Myocyte (in vitro differentiated cells): ENCODE measurements around the gene TBC1D1. TPM values are rescaled to one million over a fixed set of nuclear protein-coding genes. Genes with fewer than 3 reads are reported as not detected.
"Not testable (repeated sequence)": the region's sequence is repeated elsewhere in the genome, so short reads cannot be mapped to it uniquely, and the experiment has no call there.

Source experiments
- DNase-seq: peaks from one replicate; pipeline ENCODE4 v3.0.0-alpha.2; 2012; ENCODE audit warnings: low read depth
- total RNA-seq: library from RNA; depleted of rRNA; stranded (reverse); fragments of >200 nt; gene quantifications from 2 replicates; pipeline ENCODE4 v1.2.3, GENCODE V29; 2014

Gene TBC1D1
- total RNA-seq, 1 donor from 2014 or later: 194 TPM

DNA sequence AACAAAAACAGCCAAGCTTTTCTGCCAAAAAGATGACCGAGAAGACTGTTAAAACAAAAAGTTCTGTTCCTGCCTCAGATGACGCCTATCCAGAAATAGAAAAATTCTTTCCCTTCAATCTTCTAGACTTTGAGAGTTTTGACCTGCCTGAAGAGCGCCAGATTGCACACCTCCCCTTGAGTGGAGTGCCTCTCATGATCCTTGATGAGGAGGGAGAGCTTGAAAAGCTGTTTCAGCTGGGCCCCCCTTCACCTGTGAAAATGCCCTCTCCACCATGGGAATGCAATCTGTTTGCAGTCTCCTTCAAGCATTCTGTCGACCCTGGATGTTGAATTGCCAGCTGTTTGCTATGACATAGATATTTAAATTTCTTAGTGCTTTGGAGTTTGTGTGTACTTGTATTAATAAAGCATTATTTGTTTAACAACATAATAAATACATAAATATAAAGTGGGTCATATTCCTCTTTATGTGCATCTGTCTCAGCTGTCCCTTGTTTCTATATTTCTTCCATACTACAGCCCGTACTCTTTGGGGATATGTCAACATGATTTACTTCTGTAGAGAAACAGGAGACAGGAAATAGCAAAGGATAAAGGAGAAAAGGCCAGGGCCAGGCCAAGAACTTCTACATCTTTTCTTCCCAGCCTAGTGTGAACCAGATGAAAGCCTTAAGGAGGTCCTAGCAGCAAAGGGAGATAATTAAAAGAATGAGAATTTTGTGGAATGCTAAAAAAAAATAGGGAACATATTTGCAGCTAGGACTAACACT, 70.0 kb downstream of the TBC1D1 start:
- no peak for DNase-seq

DNA sequence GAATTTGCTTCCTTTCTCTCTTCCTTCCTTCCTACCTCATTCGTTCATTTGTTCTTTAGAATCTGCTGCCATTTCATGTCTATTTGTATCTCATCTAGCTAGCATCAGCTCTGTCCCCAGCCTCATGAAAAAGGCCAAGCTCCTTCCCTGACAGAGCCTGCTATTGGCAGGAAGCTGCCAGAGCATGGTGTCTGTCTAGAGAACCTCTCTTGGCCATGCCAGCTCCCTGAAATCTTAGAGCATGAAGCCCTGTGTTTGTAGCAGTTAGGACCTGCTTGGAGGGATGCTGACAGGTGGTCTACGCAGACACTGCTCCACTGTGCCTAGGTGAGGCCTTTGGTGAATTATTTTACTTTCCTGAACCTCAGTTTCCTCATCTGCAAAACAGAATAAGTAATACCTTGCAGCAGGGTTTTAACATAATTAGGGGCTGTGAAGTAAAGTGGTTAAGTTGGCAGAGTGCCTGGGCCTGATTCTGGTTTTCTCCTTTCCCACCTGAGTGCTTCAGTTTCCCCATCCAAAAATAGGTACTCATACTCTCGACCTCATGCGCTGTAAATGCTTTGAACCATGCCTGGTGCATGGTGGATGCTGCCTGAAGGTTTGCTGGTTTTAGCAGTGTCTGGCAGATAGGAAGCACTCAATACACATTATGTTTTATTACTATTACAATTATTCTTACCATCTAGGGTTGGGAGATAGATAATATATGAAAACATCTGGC, 74.0 kb downstream of the TBC1D1 start:
- DNase-seq: no peak

DNA sequence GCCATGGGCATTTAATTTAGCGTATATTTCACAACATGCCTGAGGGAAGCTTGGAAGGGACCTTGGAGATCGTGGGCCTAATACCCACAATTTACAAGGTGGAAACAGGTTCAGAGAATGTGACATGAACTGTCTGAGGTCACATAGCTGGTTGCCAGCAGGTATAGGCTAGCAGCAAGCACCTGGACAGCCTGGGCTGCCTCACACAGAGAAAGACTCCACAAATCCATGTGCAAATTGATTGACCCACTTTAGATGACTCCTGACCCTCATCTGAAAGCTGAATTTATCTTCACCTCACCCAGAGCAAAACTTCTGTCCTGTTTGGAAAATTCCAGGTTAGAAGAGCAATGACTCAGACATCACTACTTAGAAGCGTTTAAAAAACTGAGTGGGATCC, 75.2 kb downstream of the TBC1D1 start:
- no peak for DNase-seq

DNA sequence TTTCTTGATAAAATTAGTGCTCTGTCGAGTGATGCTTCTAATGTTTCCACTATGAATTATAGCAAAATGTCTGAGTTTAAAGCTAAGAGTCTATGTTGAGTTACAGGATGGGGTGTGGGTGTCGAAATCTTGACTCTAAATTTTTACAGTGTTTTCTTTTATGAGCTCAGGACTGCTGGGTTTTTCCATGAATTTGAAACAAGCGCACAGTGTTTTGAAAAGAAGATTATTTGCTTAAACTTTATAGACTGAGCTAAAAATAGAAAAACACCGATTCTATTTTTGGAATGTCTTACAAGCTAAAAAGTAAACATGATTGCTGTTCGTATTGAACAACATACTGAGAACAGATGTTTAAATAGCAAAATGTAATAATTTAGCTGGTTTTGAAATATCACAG, 76.9 kb downstream of the TBC1D1 start:
- no peak for DNase-seq

DNA sequence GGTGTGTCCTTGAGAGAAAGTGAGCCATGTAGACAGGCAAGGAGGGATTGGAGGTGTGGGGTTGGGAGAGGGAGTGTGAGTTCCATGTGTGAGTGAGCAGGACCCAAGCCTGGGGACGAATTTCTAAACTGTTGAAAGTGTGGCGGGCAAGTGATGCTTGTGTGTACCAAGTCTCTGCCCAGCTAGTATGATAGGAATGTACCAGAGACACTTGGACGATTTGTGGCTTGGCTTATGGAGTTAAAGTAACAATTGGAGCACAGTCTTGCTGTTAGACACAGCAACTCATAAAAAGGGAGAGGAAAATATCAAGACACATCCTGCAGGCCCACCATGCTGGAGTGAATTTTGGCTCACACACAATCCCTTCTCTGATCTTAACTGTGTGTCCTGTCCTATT, 77.9 kb downstream of the TBC1D1 start:
- DNase-seq: peak; percentile 43

DNA sequence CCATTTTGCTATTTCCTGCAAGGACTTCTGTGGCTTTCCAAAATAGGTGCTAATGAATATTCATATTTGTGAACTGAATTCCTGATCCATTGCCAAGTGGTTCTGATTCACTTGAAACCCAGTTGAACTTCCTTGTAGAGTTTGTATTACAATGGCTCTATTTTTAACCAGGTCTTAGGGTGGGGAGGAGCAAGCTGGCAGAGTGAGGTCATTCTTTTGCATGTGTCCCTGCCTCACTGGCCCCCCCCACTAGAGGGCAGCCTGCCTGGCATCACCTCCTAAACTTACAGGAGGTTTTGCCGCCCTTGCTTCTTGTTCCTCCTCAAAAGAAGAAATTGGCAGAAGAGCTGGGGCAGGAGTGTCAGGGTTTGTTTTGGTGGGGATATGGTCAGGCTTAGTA, 79.8 kb downstream of the TBC1D1 start:
- DNase-seq: peak; percentile 92

DNA sequence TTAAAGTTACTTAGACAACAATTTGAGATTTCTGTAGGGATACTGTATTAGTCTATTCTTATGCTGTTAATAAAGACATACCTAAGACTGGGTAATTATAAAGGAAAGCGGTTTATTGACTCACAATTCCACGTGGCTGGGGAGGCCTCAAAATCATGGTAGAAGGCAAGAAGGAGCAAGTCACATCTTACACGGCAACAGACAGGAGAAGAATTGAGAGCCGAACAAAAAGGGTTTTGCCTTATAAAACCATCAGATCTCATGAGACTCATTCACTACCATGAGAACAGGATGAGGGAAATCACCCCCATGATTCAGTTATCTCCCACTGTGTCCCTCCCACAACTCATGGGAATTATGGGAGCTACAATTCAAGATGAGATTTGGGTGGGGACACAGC, 80.3 kb downstream of the TBC1D1 start:
- no peak for DNase-seq

DNA sequence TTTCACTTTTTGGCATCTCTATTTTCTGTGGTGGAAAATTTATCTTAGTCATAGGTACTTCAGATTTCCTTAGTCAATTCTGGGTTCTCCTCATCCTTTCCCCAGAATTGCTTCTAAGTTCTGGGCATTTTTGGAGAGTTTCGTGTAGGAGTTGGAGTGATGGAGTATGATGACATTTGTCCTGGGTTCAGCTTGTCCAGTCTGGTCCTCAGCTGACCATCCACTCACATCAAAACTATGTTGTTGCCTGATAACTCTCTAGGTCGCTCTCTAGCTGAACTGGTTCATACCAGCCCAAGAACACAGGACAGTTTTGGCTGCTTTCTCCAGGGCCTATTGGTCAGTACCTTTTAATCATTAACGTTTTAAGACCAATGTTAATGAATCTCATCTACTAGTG, 82.6 kb downstream of the TBC1D1 start:
- no peak for DNase-seq

DNA sequence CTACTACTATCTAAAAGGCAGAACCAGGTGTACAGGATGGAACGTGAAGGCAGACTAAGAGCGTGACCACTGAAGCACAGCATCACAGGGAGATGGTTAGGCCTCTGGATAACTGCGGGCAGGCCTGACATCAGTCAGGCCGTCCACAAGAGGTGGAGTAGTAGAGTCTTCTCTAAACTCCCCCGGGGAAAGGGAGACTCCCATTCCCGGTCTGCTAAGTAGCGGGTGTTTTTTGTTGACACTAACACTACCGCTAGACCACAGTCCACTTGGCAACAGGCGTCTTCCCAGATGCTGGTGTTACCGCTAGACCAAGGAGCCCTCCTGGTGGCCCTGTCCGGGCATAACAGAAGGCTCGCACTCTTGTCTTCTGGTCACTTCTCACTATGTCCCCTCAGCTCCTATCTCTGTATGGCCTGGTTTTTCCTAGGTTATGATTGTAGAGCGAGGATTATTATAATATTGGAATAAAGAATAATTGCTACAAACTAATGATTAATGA, 84.5 kb downstream of the TBC1D1 start:
- not testable (repeated sequence) for DNase-seq

DNA sequence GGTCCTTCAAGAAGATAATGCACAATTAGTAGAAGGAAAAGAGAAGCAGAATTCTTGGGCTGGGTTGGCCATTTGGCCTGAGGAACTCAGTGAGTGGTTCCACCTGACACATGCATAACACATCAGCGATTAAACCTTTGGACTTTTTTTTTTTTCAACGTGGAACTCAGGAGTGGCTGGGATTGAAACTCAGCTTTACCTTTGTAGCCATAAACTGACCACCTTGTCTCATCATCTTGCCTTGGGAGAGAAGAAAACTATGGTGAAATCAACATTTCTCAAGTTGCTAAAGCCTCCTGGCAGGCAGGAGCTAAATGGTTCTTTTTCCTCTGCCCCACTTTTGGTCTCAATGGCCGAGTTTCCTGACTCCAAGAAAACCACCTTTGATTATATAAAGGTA, 85.6 kb downstream of the TBC1D1 start:
- DNase-seq: no peak

DNA sequence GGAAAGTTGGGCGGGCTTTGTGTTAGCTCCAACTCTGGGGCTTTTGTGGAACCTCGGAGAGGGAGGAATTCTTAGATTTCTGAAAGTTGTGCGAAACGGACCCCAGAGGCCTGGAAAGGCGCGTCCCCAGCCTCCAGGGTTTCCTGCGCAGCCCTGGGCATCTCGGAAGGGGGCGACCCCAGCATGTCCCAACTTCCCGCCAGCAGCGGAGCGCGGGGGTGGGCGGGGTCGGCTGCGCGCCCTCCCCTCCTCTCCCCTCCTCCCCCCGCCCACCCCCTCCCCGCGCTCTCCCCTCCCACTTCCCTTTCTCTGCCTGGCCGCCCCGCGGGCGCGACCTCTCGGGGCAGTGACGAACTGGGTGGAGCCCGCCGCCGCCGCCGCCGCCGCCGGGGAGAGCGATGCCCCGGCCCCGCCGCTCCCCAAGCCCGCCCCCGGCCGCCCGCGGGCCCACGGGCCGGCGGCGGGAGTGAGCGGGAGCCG, 86.1 kb downstream of the TBC1D1 start:
- peak; percentile 79 for DNase-seq

DNA sequence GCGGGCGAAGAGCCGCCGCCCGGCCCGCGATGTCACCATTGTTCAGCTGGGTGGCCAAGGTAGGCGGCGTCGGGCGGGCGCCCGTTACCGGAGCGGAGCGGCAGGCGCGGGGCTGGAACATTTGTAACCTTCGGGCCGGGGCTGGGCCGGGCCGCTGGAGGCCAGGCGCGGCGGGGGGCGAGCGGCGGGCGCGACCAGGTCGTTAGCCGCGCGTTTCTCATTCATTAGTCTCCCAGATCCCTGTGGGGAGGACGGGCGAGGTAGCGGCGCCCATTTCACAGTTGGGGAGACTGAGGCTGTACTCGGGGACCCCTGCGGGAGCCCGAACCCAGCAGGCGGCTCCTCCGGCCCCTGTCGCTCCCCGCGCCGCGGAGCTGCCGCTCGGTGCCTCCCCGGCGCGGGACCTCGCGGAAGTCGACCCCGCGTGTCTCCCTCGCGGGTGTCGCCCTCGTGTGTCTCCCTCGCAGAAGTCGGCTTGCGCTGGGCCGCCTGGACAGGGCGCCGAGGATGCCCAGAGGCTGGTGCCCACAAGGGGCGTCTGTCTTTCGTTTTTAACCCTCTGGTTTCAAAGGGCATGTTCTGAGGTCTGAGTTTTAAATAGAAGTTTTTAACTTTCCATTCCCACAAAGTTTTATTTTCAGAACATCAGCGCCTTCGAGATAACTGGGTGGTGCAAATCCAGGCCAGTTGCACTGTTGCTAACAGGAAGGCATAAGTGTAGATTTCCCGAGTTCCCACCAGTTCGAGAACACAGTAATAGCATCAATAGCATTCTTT, 86.8 kb downstream of the TBC1D1 start:
- DNase-seq: peak; percentile 86

DNA sequence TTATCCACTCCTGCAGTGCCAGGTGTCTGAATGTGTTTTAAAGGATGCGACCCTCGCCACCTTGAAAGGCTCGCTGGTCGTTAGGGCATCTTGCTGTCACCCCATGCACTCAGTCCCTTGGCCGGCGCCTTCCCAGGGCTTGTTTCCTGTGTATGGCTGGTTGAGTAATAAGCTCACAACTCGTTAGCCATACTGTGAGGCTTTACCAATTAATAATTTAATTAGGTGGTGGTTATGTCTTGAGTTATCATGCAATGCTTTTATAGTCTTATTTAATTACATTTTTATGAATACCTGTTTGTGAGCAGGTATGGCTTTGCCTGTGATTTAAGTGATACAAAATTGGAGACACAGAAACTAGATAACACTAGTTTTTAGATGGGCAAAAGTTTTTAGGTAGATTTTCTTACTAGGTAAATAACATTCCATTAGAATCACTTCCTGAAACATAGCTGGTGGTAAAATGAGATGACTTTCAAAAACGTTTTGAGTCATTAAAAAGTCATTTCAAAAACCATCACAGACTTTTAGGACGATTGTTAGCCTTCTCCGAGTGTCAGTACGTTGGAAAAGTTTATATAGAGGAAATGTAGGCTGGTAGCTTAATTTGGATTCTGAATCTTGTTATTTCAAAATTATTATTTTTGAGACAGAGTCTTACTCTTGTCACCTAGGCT, 87.5 kb downstream of the TBC1D1 start:
- no peak for DNase-seq

DNA sequence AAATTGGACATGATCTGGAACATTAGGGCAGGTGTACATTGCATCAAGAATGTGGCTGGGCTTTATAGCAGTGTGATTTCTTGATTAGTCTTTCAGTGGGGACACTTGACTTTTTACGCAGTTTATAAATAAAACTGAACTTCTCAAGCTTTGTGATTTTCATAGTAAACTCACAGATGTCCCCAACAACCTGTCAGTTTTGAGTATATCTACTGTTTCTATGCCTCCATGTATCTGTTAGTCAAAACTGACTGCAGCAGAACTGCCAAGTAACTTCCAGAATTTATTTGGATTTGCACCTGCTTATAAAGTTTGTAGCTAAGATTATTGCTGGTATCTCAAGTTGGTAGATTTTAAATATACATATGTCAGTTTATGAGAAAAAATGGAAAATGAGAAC, 89.4 kb downstream of the TBC1D1 start:
- DNase-seq: no peak

DNA sequence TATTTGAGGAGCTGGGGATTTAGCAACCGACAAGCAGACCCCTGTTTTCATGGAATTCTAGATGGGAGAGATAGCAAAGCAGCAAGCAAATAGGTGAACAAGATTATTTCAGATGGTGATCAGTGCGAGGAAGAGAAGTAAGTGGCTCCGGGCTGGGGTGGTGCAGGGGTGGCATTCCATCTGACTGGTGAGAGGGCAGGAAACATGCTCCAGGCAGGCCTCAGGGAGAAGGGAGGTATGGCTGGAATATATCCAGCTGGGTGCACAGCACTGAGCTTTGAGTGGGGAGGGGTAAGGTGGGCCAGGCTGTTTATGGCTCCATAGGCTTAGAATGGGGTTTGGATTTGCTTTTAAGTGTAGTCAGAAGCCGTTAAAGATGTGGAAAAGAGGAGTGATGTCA, 90.5 kb downstream of the TBC1D1 start:
- no peak for DNase-seq

DNA sequence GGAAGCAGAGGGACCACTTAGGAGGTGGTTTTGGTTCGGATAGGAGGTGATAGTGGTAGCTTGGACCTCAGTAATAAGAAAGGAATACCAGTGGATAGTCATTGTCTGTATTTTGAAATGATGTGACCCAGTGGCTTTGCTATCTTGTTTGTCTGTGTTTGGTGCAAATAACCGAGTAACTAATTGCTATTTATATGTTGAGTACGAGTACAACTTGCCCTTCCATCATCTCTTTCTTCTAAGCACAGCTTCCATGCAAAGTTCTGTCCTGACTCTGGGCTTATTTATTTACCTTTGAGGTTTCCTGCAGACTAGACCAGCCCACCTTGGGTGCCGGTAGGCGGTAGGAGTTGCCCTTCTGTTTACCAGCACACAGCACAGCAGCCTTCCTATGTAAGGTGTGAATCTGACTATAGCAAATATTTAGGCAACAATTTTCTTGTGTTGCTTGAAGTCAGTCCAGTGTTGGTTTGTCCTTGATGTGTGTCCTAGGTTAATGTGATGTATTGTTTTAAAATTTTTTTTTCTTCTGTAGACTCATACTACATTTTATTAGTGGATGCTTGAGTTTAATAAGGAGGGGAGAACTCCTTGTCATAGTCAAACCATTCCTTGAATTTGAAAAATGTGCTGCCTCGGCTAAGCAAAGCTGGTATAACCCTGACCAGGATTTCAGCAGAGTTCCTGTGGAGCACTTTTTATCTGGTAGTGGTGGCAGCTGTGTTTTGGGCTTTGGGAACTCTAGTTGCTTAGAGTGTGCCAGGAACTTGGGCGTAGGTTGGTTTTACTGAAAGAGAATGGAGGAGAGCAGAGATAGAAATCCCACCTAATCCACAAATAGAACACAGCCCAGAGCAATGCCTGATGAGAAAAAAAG, 91.2 kb downstream of the TBC1D1 start:
- peak; percentile 89 for DNase-seq

DNA sequence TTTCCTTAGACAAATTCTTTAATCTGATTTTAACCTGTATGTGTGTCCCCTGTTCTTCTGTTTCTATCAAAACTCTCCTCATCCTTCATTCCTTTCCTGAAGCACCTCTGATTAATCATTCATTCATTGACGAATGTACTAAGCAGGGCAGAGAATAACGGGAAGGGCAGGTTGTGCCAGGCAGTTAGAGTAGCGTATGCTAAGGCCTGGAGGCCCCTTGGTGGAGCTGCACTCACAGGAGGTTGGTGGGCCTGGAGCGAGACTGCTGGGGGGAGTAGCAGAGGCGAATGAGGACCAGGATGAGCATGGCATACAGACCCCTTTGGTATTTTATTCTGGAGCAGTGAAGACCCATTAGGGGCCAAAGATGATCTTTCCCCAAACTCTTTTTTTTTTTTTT, 91.9 kb downstream of the TBC1D1 start:
- no peak for DNase-seq

DNA sequence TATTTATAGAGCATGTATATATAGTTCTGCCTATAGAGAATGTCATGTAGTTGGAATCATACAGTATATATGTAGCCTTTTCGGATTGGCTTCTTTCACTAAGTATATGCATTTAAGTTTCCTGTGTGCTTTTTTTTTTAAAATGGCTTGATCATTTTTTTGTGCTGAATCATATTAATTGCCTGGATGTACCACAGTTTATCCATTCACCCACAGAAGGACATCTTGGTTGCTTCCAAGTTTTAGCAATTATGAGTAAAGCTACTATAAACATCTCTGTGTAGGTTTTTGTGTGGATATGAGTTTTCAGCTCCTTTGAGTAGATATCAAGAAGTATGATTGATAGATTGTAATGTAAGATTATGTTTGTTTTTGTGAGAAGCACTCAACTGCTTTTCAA, 93.1 kb downstream of the TBC1D1 start:
- no peak for DNase-seq

DNA sequence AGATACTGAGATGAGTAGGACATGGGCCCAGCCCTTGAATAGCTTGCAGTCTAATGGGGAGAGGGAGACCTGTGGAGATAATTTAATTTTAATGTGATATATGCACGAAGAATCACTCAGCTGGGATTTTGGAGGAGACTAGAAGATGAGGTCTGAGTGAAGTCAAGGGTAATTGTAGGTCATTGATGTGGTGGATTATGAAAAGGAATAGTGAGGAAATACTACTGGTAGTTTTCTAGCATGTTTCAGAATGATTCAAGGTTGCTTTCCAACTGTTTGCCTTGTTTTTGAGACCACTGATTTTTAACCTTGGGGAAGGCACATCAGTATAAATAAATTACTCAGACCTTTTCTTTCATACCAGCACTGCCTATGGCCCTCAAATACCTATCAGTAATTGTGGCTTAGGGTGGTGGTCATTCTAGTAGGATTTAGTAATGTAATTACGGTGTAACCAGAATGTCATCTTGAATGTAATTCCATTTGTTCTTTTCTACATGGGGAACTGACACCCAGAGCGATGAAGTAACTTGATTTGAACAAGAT, 94.9 kb downstream of the TBC1D1 start:
- DNase-seq: no peak

DNA sequence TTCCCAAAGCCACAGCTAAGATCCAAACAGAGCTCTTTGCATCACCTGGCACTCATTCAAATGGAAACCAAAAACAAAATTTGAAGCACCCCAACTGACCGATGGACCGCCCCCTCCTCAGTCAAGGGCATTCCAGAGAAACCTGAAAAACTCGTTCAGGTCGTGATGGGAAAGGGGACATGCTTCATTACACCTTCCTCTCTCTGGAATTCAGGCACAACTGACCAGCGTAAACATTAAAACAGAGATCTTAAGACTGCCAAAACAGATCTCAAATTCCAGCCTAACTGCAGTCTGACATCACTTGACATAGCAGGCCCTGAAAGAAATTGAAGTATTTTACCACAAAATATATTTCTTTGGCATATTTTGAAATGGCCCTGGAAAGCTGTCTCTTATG, 97.8 kb downstream of the TBC1D1 start:
- DNase-seq: no peak
